ENCODE data around the gene AOPEP. TPM values are rescaled to one million over a fixed set of nuclear protein-coding genes. Genes with fewer than 3 reads are reported as not detected.

Gene AOPEP
- total RNA-seq, 4 donors from 2014 or later: 305 to 458 (median 419) TPM

- Histone ChIP-seq H3K9me3 (no peaks in the 10 kb centered on the region), H3K36me3 (peaks cover 0 to 12% (median 0%) of the 10 kb centered on the region in 4 donors), H3K4me1 (no peaks in the 10 kb centered on the region), H3K27me3 (no peaks in the 10 kb centered on the region), H3K4me3 (no peak overlapping the region), H3K27ac (replicated peaks in 1 of 4) (no peak overlapping the region)
- DNase-seq (ENCODE audit: extremely low spot score): no peak
- 94% methylated on average over 6 of the region's 6 CpGs for WGBS
- TF ChIP-seq POLR2A (IDR thresholded peaks at IDR 0.05; ENCODE audit: low read depth): no peak
- no peak for TF ChIP-seq CTCF (IDR thresholded peaks at IDR 0.05)
- TF ChIP-seq EP300 (IDR thresholded peaks at IDR 0.05): no peak
- TF ChIP-seq POLR2AphosphoS5 (IDR thresholded peaks at IDR 0.05): no peak
- intact Hi-C loops (cut with DNase I): no loop called here
Observed at GRCh38 chr9:94982211-94982610, 255.7 kb downstream of the AOPEP start.

- WGBS: 90% methylated on average over 6 of the region's 6 CpGs
- Histone ChIP-seq H3K27me3 (no peaks in the 10 kb centered on the region), H3K36me3 (peaks cover 0 to 9% (median 0%) of the 10 kb centered on the region in 4 donors), H3K9me3 (no peaks in the 10 kb centered on the region), H3K4me1 (no peaks in the 10 kb centered on the region), H3K27ac (replicated peaks in 1 of 4) (no peak overlapping the region), H3K4me3 (no peak overlapping the region)
- no peak for DNase-seq (ENCODE audit: extremely low spot score)
- TF ChIP-seq POLR2A (IDR thresholded peaks at IDR 0.05; ENCODE audit: low read depth) (no peak), POLR2AphosphoS5 (IDR thresholded peaks at IDR 0.05) (no peak), CTCF (IDR thresholded peaks at IDR 0.05) (no peak)
- intact Hi-C loops (cut with DNase I): no loop called here
Observed at GRCh38 chr9:94983552-94983951, 257.1 kb downstream of the AOPEP start.

GRCh38 chr9:94984891-94985476 is 258.5 kb downstream of the AOPEP start:
- H3K36me3 ChIP-seq: peaks cover 0 to 1% (median 0%) of the 10 kb centered on the region in 4 donors
- H3K4me1 ChIP-seq: no peaks in the 10 kb centered on the region
- WGBS: 90% methylated on average over 9 of the region's 9 CpGs
- TF ChIP-seq POLR2AphosphoS5 (IDR thresholded peaks at IDR 0.05) (no peak), POLR2A (IDR thresholded peaks at IDR 0.05; ENCODE audit: low read depth) (no peak), EP300 (IDR thresholded peaks at IDR 0.05) (no peak), CTCF (IDR thresholded peaks at IDR 0.05) (no peak)
- no peaks in the 10 kb centered on the region for H3K27me3 ChIP-seq
- H3K27ac ChIP-seq (replicated peaks in 1 of 4): no peak overlapping the region
- intact Hi-C loops (cut with DNase I): no loop called here
- no peak overlapping the region for H3K4me3 ChIP-seq
- no peak for DNase-seq (ENCODE audit: extremely low spot score)
- no peaks in the 10 kb centered on the region for H3K9me3 ChIP-seq

- no peaks in the 10 kb centered on the region for H3K27me3 ChIP-seq
- H3K4me3 ChIP-seq: no peak overlapping the region
- intact Hi-C loops (cut with DNase I): no loop called here
- no peaks in the 10 kb centered on the region for H3K9me3 ChIP-seq
- H3K27ac ChIP-seq (replicated peaks in 1 of 4): no peak overlapping the region
- DNase-seq (ENCODE audit: extremely low spot score): no peak
- WGBS: 90% methylated on average over 3 of the region's 3 CpGs
- no peaks in the 10 kb centered on the region for H3K4me1 ChIP-seq
- TF ChIP-seq CTCF (IDR thresholded peaks at IDR 0.05) (no peak), POLR2A (IDR thresholded peaks at IDR 0.05; ENCODE audit: low read depth) (no peak), POLR2AphosphoS5 (IDR thresholded peaks at IDR 0.05) (no peak), EP300 (IDR thresholded peaks at IDR 0.05) (no peak)
- H3K36me3 ChIP-seq: no peaks in the 10 kb centered on the region
Observed at GRCh38 chr9:94985649-94986048, 259.1 kb downstream of the AOPEP start.

- Histone ChIP-seq H3K4me1 (no peaks in the 10 kb centered on the region), H3K4me3 (no peak overlapping the region), H3K36me3 (no peaks in the 10 kb centered on the region), H3K27me3 (no peaks in the 10 kb centered on the region), H3K27ac (replicated peaks in 1 of 4) (no peak overlapping the region), H3K9me3 (no peaks in the 10 kb centered on the region)
- 80% methylated on average over 1 of the region's 1 CpG for WGBS
- no peak for DNase-seq (ENCODE audit: extremely low spot score)
- TF ChIP-seq EP300 (IDR thresholded peaks at IDR 0.05) (no peak), POLR2AphosphoS5 (IDR thresholded peaks at IDR 0.05) (no peak), POLR2A (IDR thresholded peaks at IDR 0.05; ENCODE audit: low read depth) (no peak), CTCF (IDR thresholded peaks at IDR 0.05) (no peak)
- intact Hi-C loops (cut with DNase I): no loop called here
Observed at GRCh38 chr9:94987731-94988130, 261.2 kb downstream of the AOPEP start.

All from esophagus muscularis mucosa (tissue), 4 donors.